Stimulated activated CD8-positive, alpha-beta memory T cell treated with anti-CD3 and anti-CD28 coated beads, Interleukin-4, amount 100 ng/mL, for 1 hour (primary cell): ENCODE data around the gene MOB3B.
"Not testable (repeated sequence)": the region's sequence is repeated elsewhere in the genome, so short reads cannot be mapped to it uniquely, and the experiment has no call there.

Source experiments
- DNase-seq, 2 donors: peaks; one replicate each; pipeline ENCODE4 v3.0.0-alpha.2; 2020; ENCODE audit warnings: low read depth in 2 of 2, low spot score in 1 of 2

MOB3B gene

DNA sequence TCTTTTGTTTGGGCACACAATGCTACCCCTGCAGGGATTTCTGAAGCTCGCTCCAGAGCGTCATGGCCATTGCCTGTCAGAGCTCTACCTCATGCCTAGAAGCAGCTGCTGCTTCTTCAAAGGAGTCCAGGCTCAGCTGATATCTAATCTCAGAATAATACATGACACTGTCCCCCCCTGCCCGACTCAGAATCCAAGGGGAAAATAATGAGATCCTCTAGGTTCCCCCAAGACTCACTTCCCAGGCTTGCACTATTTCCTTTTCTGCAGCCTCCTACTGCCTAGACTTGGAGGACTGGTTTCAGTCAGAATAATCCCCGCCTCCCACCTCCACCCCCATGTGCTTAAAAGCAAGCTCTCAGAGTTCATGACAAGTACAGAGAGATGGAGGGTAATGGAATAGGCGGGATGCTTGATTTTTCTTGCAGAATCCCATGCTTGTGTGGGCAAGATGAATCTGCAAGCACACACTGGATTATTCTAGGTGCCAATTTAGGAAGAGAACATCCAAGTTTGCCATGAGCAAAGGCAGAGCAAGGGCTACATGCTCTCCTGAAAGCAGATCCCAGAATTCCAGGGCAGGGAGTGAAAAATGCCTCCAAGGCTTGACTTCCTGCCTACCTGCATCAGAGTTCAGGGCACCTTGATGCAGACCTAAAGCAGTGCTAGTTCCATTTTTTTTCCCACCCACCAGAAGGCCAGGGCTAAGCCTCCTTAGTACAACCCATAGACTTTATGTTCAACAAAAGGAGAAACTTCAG is 102.9 kb downstream of the MOB3B start:
- DNase-seq: no peak

DNA sequence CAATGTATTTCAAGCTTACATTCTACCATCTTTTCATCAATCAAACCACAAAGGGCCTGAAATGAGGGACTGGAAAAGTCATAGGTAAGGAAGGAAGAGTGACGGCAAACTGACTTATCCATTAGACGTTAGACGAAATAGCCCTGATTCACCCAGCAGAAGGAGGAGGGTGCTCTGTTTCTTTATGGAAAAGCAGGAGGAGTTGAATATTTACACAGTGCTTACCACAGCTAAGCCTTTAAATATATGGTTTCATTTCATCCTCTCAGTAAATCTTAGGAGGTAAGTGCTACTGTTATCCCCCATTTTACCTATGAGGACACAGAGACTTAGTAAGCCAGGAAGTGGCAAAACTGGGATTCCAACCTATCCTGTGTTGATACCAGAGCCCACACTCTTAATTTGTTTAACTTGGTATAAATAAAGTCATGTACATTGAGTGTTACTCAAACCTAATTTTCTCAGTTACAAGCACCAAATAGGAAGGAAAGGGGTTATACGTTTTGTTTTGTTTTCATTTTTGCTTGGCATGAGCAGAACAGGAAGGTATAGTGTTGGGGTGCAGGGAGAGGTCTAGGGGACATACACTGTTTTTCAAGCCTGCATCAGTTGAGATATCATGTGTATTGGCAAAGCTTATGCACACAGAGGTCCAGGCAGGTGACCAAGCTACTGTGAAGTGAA is 103.6 kb downstream of the MOB3B start:
- no peak for DNase-seq

- no peak for DNase-seq
Observed at GRCh38 chr9:27423915-27424710, 105.5 kb downstream of the MOB3B start.

GRCh38 chr9:27422279-27422834 is 107.3 kb downstream of the MOB3B start:
- no peak for DNase-seq

GRCh38 chr9:27421577-27421976 is 108.0 kb downstream of the MOB3B start:
- DNase-seq: no peak

DNA sequence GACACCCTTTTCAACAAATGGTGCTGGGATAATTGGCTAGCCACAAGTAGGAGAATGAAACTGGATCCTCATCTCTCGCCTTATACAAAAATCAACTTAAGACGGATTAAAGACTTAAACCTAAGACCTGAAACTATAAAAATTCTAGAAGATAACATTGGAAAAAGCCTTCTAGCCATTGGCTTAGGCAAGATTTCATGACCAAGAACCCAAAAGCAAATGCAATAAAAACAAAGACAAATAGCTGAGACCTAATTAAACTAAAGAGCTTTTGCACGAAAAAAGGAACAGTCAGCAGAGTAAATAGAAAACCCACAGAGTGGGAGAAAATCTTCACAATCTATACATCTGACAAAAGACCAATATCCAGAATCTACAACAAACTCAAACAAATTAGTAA is 110.1 kb downstream of the MOB3B start:
- DNase-seq: not testable (repeated sequence)

DNA sequence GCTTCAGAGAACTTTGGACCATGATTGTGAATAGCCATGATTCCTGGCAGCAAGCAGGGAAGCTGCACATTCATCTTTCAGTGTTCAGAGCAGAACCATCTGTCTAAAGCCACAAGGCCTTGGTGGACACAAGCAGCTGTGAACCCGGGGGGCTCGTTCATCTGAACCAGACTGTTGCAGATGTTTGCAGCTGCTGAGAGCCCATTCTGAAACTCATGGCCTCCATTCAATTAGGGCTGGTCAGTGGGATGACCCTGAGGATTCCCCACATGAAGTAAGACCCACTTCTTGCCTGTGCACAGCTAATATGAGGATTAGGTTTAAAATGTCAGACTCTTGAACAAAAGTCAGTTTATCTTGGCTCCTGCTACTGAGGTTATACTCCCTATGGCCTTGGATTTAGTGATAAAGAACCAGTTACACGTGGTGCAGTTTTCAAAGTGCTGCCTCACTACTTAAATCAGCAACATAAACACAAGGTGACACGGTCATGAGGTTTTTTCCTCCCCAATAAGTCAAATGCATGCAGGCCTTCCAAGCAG is 115.3 kb downstream of the MOB3B start:
- DNase-seq: no peak

- DNase-seq: no peak
Observed at GRCh38 chr9:27413511-27414219, 115.9 kb downstream of the MOB3B start.

DNA sequence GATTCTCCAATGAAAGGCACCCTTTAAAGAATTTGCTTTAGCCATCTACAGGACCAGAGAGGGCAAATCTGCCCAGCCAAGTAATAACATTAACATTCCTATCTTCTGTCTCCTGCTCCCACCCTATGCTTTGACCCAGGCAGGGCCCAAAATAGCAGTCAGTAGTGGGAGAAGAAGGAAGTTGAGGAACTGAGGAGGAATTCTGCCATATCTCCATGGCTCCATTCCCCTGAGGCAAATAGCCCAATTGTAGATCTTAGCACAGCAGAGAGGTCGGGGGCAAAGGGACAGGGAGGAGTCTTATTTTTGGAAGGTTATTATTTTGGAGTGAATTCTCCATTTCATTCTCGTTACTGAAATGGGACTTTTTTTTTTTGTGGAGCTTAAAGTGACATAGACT is 116.7 kb downstream of the MOB3B start:
- no peak for DNase-seq

DNA sequence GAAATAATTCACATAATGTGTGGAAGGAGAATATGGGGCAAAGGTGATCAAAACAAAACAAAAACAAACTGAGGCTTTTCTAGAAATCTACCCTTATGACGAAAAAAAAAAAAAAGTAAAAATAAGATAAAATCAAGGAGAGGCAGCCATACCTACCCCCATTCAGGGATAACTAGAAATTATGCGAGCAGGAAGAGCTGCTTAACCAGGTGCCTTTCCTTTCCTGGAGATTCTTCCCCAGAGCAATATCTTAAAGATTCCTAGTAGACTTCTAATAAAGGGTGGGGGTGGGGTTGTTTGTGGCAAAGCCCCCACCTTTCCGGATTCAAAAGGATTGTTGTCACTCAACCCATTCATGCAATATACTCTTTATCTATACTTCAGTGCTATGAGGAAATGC is 117.5 kb downstream of the MOB3B start:
- DNase-seq: no peak

GRCh38 chr9:27408482-27408881 is 121.1 kb downstream of the MOB3B start:
- no peak for DNase-seq

GRCh38 chr9:27408001-27408400 is 121.6 kb downstream of the MOB3B start:
- DNase-seq: no peak

GRCh38 chr9:27407491-27407890 is 122.1 kb downstream of the MOB3B start:
- no peak for DNase-seq

DNA sequence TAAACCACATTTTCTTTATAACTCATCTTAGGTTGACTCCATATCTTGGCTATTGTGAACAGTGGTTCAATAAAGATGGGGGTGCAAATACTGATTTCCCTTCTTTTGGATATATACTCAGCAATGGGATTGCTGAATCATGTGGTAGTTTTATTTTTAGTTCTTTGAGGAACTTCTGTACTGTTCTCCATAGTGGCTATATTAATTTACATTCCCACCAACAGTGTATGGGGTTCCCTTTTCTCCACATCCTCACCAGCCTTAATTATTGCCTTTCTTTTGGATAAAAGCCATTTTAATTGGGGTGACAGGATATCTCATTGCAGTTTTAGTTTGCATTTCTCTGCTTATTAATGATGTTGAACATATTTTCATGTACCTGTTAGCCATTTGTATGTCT is 125.0 kb downstream of the MOB3B start:
- DNase-seq: no peak

GRCh38 chr9:27402626-27403025 is 127.0 kb downstream of the MOB3B start:
- DNase-seq: no peak

DNA sequence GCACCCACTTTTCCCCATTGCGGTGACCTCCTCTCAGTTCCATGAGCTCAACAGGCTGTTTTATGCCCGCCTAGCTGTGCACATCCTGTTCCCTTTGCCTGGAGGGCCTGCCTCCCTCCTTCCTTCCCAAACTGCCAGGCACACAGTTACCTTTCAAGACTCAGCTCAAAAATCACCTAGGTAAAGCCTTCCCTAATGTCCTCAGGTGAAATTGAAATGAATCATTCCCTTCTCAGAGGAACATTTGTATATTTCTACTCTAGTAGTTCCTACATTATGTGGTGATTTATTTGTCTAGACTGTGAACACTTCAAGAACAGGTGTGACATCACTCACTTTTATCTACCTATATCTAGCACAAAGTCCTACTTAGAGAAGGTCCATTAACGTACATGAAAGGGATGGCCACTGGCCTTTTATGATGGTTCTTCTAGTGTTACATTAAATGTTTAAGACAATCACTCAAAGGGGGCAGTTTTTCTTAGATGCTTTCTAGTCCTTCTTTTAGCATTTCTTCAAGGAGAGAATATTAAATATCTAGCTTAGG is 129.2 kb downstream of the MOB3B start:
- DNase-seq: no peak

- no peak for DNase-seq
Observed at GRCh38 chr9:27398982-27399653, 130.5 kb downstream of the MOB3B start.

GRCh38 chr9:27396495-27396894 is 133.1 kb downstream of the MOB3B start:
- no peak for DNase-seq

GRCh38 chr9:27395484-27395921 is 134.1 kb downstream of the MOB3B start:
- no peak for DNase-seq

DNA sequence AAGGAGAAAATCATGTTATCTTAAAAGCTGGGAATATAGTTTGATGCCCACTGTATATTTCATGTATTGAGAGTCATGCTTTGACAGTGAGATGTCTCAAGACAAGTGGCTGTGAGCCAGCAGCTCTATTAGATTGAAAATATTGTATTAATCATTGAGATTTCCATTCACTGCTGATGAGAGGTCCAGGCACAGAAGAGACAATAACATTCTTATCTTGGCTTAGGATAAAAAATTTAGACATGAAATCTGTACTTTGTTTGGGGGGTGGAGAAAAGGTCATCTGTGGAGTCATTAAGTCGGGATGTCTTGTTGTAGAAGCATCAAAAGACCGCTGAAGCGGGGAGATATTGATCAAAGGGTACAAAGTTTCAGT is 134.8 kb downstream of the MOB3B start:
- no peak for DNase-seq
